GM04503 (cell line): Measurements from ENCODE around the gene ACVR1B.
A peak's percentile ranks its signal among the peaks of the same experiment; 100 is the strongest.

Experiments used
- DNase-seq: peaks from one replicate; pipeline ENCODE4 v3.0.0-alpha.2; 2012; ENCODE audit warnings: low read depth

The ACVR1B gene

DNA sequence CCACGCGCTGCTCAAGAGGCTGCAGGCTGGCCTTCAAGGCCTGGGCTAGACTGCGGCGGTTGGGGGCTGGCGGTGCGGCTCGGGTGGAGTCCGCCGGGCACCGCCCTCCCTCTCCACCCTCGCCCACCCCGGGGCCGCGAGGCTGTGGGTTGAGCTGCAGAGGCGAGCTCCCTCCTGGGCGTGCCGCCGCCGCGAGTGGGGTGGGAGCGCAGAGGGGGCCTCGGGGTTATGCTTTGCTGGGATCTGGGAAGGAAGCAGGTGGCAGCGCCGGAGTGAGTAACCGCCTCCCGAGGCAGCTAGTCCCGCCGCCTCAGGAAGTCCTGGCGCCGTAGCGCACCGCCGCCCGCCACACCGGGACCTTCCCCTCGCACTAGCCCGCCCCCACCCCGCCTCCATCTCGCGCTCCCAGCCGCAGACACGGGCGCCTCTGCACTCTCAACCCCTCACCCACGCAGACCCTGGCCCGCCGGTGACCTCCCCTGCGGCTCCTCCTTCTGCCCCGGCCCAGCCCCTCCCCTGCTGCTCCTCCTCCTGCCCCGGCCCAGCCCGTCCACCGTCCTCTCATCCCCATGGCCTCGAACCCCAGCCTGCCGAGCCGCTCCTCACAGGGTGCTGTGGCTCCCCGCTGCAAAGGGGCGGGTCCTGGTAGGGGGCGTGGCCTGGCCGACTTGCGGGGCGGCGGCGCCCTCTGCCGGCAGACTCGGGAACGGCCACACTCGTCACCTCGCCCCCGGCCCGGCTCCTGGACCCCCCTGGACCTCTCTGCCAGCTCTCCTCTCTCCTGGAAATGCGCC lies 71.9 kb downstream of the ACVR1B start:
- no peak for DNase-seq

DNA sequence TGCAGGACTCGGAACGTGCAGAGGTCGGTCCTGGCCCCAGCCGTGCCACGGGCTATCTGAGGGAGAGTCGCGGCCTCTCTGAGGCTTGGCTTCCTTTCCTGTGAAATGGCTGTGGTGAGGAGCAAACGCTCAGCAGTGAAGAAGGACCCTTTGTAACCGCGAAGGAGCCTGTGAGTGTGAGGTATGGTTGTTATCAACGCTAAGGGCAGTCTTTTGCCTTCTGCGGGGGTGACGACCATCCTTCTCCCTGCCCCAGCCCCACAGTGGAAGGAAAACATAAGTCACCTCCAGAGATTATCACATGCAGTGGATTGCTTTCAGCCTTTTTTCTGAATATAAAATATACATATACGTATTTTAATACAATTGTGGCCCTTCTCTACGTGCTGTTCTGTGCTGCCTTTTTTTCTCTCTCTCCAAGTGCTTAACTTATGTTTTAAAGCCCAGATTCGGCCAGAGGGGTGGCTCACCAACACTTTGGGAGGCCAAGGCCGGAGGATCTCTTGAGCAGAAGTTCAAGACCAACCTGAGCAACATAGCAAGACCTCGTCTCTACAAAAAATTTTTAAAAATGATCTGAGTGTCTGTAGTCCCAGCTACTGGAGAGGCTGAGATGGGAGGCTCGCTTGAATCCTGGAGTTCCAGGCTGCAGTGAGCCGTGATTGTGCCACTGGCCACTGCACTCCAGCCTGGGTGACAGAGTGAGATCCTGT lies 72.6 kb downstream of the ACVR1B start:
- no peak for DNase-seq

DNA sequence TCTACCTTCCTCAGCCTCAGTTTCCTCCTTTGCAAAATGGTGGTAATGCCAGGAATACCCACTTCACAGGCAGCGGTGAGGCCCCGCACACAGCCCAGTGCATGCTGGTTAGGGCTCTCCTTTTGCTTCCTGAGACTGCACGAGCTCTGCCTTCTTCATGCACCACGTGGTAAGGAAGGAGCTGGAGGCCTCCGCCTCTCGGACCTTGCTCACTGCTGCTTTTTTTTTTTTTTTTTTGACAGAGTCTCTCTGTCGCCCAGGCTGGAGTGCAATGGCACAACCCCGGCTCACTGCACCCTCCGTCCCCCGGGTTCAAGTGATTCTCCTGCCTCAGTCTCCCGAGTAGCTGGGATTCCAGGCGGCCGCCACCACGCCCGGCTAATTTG lies 73.3 kb downstream of the ACVR1B start:
- DNase-seq: no peak

DNA sequence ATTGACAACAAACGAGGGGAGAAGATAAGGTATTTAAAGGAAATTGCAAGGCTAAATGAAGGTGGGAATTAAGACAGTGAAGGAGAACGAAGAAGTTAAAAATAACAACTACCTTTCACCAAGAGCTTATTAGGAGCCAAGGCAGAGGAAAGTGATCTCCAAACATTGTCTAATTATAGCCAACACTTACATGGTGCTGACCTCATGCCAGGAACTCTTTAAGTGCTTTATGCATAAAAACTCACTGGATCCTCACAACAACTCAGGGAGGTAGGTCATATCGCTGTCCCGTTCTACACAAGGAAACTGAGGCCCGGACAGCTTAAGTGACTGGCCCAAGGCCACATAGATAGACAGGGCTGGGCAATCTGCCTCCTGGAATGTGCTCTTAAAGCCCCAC lies 74.8 kb downstream of the ACVR1B start:
- DNase-seq: no peak

DNA sequence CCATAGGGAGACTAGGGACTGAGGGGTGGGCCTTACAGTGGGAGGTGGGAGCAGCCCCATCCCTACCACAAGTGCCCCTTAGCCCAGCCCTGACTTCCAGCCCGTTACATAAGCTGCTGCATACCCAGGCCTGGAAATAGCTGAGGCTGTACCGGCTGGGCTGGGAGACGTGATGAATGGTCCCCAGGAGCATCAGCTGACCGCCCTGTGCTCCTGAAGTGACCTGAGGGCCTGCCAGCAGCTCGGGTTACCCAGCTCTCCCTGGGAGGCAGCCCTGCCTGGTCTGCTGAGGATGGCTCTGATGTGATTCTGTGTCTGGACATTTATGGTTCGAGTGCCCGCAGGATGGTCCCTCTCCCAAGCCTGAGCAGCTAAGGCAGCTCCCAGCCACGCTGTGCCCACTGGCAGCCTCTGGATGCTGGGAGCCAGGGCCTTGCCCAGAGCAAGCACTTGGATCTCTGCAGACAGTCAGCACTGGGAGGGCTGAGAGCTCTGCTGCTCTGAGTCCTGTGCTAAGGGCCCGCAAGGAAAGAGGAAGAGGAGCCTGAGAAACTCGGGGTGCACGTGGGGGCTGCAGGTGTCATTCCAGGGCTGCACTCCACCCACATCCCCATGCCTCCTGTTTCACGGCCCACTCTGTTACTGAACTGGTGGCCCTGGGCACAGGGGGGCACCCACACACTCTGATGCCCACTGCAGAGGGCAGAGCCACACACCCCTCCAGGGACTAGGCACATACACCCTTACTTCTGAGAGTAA lies 75.8 kb downstream of the ACVR1B start:
- no peak for DNase-seq

DNA sequence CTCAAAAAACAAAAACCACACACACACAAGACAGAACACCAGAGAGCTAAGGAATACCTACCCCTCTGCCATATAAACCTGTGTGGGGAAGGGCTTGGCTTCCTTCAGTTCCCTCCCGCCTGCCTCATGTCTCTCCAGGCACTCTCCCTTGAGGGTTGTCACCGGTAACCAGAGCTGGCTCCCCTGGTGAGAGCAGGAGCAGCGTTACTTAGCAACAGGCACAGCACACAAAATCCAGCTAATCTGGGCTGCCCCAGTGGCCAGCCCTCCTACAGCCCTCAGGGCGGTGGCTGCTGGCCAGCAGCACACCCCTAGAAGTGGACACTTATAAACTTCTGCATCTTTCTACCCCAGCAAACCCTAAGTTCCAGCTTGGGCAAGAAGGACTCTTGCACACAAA lies 78.2 kb downstream of the ACVR1B start:
- DNase-seq: no peak

DNA sequence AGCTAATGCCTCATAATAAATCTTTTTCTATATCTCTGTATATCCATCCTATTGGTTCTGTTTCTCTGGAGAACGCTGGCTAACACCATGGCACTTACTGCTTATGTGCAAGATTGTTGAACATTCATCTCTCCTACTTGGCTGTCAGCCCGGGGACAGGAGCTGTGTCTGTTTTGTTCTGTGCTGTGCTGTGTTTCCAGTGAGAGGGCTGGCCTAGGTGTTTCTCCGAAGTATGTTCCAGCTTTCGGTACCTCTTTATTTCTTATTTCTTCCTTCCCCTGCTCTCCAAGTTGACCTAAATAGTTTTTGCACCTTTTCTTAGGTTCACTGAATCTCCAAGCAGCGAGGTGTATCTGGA lies 80.9 kb downstream of the ACVR1B start:
- DNase-seq: no peak

DNA sequence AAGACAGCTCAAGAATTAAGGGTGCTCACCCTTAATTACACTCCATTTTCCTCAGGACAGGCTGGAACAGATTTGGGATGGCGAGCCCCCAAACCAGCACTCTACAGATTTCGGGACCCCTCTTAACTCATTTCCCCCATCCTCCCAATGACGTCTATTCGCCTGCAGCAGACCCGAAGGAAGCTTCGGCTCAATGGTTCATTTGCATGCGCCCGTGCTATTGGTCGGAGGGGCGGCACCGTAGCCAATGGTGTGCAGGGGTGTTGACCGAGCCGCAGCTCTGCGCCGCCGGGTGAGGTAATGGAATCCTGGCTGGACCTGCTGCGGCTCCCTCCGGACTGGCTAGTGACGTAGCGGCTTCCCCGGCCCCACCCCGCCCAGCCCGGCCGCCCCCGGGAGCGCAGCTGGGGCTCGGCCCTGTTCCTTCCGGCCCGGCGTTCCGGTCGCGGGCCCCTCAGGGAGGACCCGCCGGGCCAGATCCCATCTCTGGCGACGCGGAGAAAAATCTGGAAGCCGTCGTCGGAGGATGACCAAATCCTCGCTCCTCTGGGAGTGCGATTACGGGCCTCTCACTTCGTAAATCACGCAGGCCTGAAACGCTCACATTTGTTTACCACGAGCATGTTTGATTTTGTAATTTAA lies 81.4 kb downstream of the ACVR1B start:
- DNase-seq: peak; percentile 75

DNA sequence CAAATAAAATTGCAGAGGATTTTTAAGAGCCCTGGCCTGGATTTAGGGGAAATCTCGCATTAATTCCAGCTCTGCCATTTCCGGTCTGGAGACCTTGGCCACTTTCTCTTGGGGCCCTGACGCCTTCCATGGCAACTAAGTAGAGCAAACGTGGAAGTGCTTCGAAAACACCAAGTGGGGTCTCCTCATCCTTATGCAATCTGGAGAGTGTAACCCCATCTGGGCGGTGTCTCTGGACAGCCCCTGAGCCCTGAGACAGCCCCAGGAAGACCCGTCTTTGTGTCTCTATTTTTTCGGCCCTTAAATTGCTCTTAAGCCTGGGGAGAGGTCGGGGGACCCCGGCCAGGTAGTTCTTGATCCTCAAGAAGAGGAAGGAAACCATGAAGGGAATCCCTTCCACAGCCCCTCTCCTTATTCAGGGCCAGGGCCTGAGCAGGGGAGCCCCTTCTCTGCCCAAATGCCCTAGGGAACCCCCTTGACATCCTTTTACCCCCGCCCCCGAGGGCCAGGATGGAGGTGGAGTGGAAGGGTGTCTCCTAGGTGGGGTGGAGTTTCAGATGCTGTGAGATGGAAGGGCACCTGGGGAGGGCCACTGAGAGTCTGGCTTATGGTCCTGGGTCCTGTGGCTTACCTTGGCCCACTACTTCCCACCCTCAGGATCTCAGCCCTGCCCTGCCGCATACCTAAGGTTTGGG lies 82.1 kb downstream of the ACVR1B start:
- no peak for DNase-seq

DNA sequence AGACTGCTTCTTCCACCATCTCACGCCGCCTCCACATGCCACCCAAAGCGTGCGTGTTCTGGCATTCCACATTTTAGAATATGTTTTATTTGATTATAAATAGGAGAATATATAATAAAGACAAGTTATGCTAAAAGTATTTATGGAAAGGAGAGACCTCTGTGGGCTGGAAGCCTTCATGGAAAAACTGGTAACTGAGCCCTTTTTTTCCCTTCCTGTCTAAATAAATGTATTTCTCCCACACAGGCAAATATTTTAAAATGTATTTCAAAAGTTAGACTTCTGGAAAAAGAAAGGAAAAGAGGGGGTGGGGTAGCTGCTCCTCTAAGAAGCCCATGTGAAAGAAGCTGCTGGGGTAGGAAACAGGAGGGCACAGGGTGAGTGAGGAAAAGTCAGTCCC lies 83.7 kb downstream of the ACVR1B start:
- DNase-seq: no peak

DNA sequence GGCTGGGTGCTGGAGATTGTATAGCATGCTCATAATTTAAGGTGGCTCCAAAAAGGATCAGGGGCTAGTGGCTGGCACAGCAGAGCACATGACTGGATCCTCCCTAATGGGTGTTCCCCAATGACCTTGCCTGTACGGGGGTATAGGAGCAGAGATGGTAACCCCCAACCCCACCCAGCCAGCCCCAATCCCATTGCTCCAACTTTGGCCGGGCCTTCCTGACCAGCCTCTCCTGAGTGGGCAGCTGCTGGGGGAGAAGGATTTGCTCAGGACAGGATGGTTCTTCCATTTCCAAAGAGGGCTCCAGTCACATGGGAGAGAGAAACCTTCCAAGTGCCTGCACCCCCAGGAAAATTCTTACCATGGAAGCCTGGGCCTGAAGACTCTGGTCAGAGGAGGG lies 84.4 kb downstream of the ACVR1B start:
- no peak for DNase-seq

DNA sequence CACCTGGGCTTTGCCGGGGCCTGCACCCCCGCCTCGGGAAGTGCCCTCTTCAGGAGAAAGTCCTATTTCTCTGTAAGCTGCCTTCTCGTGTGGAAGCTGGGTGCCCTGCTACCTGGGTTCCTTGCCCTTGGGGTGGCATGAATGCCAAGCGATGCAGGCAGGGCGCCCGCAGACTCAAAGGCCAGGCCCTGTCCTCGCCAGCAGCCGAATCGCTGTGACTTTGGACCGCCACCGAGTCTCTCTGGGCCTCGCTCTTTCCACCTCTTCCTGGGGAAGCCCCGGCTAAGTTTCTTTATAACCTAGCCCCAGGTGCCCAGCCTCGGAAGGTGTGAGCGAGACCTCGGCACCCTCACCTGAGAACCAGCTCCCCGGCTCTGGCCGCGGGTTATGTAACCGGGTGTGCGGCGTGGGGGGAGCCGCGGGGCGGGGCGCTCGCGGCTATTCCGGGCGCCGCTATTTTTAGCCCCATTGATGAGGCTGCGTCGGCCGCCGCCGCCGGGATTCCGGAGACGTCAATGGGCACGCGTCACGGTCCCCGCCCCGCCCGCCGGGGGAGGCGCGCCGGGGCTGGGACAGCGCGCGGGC lies 85.2 kb downstream of the ACVR1B start:
- no peak for DNase-seq

DNA sequence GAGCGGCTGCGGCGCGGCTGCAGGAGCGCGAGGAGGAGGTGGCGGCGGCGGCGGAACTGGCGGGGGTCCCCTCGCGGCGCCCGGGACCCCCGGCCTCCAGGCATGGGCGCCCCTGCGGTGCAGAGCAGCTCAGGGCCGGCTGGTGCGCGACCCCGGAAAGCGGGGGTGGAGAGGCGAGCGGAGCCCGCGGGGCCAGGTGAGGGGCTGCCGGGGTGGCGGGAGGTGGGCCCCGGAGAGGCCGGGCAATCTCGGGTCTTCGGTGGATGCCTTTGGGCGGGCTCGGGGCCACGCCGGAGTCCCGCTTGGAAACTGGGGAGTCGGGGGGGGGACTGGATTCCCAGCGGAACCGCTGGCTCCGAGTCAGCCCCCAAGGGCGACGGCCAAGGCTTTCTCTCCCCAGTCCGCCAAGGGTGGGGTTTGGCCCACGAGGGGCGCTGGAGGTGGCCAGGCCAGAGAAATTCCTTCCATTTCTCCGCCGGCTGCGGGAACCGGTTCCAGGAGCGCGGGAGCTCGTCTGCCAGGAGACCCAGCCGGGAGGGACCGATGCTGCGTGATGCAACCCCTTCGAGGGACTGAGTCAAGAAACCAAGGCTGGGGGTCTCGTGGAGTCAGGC lies 85.9 kb downstream of the ACVR1B start:
- no peak for DNase-seq

DNA sequence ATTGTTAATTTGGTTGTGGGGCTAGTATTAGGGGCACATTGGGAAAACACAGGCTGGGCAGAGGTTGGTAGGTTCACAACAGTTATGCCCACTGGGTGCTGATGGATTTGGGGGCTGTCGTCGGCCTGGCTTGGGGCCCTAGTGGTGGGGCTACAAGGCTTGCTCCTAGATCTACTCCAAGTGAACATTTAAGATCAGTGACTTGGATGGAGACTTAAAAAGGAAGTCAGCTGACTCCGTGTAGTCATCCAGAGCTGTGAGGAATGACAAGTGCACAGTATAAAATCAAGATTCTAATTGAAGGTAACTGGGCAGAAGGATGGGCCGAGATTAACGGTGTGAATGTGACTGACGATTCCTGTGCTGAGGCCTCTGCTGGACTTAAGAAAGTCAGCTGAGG lies 86.9 kb downstream of the ACVR1B start:
- DNase-seq: no peak

DNA sequence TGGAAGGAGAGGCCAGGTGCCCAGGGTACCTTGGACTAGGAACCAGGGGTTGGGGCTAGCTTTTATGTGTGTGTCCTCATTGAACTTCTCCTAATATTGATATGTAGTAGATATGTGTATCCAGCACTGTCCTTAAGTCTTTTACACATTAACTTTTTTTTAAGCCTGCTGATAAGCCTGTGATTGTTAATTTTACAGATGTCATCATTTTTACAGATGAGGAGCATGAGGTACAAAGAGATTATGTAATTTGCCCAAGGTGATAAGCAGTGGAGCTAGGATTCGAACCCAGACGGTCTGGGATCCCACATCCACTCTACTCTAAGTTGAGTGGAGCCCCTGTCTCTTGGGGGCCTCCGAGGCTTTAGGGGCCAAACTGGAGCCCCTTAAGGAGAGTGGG lies 89.5 kb downstream of the ACVR1B start:
- DNase-seq: no peak

DNA sequence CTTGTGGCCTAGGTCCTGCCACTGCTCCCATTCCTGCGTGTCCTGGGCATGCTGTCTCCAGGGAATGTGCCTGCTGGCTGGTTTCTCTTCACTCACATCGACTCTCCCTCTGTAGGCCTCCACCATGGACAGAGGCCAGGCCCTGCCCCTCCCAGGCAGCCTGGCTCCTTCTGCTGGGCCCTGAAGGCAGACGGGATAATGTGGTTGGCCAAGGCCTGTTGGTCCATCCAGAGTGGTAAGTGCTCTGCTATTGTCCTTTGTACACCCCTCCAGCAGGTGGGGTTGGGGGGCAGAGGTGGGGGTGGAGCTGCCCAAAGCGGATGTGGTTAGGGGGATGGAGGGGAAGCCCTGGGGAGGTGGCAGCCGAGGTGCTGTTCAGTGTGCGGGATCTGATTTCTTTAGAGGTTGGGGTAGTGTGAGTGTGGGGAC lies 90.2 kb downstream of the ACVR1B start:
- DNase-seq: no peak

DNA sequence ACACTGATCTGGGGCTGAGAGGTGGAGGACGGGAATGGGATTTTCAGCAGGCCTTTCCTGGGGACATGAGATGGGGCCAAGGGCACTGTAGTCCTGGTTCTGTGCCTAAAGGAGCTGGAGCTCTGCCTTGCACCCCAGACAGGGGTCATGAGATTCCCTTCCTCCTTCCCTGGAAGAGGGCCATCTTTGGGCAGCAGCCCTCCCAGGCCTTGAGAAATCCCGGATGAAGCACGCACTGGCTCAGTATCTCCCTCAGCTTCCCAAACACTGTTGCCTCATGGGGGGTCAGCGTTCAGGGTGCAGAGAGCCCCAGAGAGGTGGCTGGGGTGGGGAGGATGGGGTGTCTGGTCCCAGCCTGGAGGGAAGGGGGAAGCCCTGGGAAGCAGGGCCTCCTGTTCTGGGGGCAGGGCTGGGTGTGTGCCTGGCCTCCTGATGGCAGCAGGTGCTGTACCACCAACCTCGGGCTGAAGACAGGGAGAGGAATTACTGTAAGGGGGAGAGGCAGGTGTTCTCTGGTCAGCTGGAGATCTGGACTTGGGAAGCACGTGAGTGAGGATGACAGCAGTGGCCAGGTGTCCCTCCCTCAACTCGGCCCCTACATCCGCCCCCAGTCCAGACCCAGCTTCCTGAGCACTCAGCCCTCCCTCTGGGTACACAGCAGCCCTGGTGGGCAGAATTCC lies 91.3 kb downstream of the ACVR1B start:
- DNase-seq: no peak

DNA sequence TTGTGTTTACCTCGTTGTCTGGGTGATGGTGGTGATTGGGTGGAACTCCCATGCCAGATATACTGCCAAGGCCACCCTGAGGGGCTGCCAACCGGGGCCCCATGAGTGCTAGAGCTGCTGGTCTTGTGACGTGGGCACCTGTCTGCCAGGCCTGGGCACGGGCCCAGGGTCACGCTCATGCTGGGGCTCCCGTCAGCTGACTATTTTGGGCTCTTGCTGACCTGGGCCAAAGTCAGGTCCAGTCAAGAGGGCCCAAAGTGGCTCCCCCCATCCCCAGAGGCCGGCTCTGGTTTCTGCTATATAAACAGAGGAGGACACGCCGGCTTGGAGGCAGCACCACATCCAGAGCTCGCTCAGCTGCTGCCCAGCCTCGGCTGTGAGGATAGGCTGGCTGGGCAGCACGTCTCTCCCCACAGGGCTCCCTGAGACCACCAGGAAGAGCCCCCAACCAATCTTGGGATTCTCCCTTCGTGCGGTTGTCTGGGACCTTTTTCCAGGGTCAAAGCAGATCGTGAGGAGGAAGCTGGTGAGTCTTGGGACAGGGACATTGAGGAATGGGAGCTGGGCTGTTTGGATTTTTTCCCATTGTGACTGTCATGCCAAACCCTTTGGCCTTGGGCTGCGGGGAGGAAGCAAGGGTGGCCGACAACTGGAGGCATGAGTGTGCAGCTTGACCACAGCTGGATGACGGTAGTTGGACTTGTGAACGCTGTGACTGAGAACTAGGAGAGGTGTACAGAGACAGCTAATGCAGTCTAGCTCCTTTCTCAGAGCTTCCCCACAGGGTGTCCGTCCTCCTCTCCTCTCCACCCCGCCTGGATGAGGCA lies 92.1 kb downstream of the ACVR1B start:
- DNase-seq: no peak

DNA sequence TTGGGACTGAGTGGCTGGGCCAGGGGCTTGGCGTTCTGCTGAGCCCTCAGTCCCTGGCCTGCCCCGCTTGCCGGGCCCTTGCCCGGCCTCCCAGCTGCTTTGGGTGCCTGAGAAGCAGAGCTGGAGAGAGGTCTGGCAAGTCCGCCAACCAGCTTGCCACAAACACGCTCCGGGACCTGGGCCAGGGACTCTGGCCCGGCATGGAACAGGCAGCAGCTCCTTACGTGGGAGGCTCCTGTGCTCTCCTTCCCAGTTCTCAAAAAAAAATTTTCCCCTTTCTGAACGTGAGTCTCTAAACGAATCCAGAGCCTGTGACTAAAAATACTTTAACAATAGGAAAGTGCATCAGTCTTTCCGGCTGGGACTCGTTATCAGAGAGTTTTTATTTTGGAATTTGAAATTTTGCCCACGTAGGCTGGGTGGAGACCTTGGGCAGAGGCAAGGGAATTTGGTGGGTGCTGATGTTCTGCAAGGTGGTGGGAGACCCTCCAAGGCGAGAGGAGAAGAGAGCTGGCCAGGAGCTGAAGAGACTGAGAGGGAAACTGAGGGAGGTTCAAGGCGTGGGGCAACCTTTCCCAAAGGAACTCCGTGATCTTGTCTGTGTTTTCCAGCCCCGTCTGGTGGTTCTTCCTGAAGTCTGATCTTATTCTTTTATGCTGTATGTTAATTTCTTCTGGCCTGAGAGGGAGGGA lies 92.9 kb downstream of the ACVR1B start:
- peak; percentile 88 for DNase-seq
